GM12878 (cell line): ENCODE measurements around the gene PSMD12. TPM values are rescaled to one million over a fixed set of nuclear protein-coding genes. Genes with fewer than 3 reads are reported as not detected.

Experiments
- ATAC-seq: fragments of 200-7000 bp; cut with Tn5 transposase; 3 replicates; pipeline ENCODE4 v1.9.1; 2020; ENCODE audit warnings: mild to moderate bottlenecking, moderate library complexity
- BruUV-seq: library from RNA; stranded (reverse); fragments of 400-500 nt; replicated peaks from 2 replicates; lab custom pipeline; 2021; lab: Mats Ljungman, UMichigan
- CTCF ChIA-PET: fragments of 300-600 bp; sonication (Branson Sonifier 250); formaldehyde crosslinking; extraction: SDS; loops from one replicate; lab custom pipeline; 2021; ENCODE audit warnings: inconsistent platforms; lab: Yijun Ruan, JAX
- POLR2A ChIA-PET: fragments of 350-600 bp; formaldehyde crosslinking; extraction: SDS; loops from one replicate; lab custom pipeline; 2021; ENCODE audit warnings: inconsistent platforms; lab: Charles Lee
- RAD21 ChIA-PET: fragments of 300-600 bp; sonication (Branson Sonifier 250); formaldehyde crosslinking; loops from one replicate; lab custom pipeline; 2023; ENCODE audit warnings: antibody characterized with exemption; ENCODE audit not compliant: unreplicated experiment; lab: Charles Lee
- SMC1A ChIA-PET: fragments of 300-600 bp; sonication (Branson Sonifier 250); formaldehyde crosslinking; loops from one replicate; lab custom pipeline; 2023; ENCODE audit not compliant: unreplicated experiment, uncharacterized antibody; lab: Charles Lee
- DNase-seq: peaks from one replicate; pipeline ENCODE4 v3.0.0-alpha.2; 2011; ENCODE audit warnings: low read depth, low spot score
- FAIRE-seq: peaks from 3 replicates; lab custom pipeline; 2011; peaks lifted over from hg19 to GRCh38; lab: Jason Lieb, UNC
- H2AFZ ChIP-seq: 2 replicates; pipeline ENCODE4 v1.6.0; 2011; ENCODE audit warnings: low read depth, low read length, control low read depth; ENCODE audit not compliant: control insufficient read depth
- H3K27ac ChIP-seq: 2 replicates; pipeline ENCODE4 v1.5.1; 2011; ENCODE audit warnings: control low read depth; ENCODE audit not compliant: control insufficient read depth, insufficient read depth
- H3K27me3 ChIP-seq, 2 experiments: replicated peaks in 1 of 2; 2 replicates each; pipeline versions ENCODE4 v1.6.0 to v1.6.1; 2011; ENCODE audit warnings: low read length in 1 of 2; ENCODE audit not compliant: control insufficient read depth in 2 of 2, insufficient read depth in 2 of 2
- H3K36me3 ChIP-seq, 2 experiments: 2 replicates each; pipeline ENCODE4 v1.5.1; 2011; ENCODE audit warnings: low read length in 1 of 2; ENCODE audit not compliant: control insufficient read depth in 2 of 2, insufficient read depth in 2 of 2
- H3K4me1 ChIP-seq: 2 replicates; pipeline ENCODE4 v1.6.1; 2011; ENCODE audit warnings: mild to moderate bottlenecking, low read length, moderate library complexity, mixed read lengths; ENCODE audit not compliant: control insufficient read depth, insufficient read depth
- H3K4me2 ChIP-seq: 2 replicates; pipeline ENCODE4 v1.6.0; 2011; ENCODE audit warnings: control low read depth; ENCODE audit not compliant: control insufficient read depth, insufficient read depth
- H3K4me3 ChIP-seq: fragments of 200-600 bp; sonication (generic); 2 replicates; pipeline ENCODE4 v1.5.1; 2016
- H3K79me2 ChIP-seq: 2 replicates; pipeline ENCODE4 v1.6.0; 2011; ENCODE audit warnings: low read length; ENCODE audit not compliant: control insufficient read depth, insufficient read depth
- H3K9ac ChIP-seq: 2 replicates; pipeline ENCODE4 v1.8.0; 2011; ENCODE audit warnings: low read length, control low read depth, mixed read lengths; ENCODE audit not compliant: control insufficient read depth, insufficient read depth
- H3K9me3 ChIP-seq: replicated peaks from 3 replicates; pipeline ENCODE4 v1.5.1; 2011; ENCODE audit warnings: mild to moderate bottlenecking, low read length; ENCODE audit not compliant: control insufficient read depth, insufficient read depth
- H4K20me1 ChIP-seq: 2 replicates; pipeline ENCODE4 v1.6.0; 2011; ENCODE audit not compliant: control insufficient read depth, insufficient read depth
- ASH2L ChIP-seq: fragments of 300-600, 200-600 bp; sonication (generic); IDR thresholded peaks from 2 replicates; pipeline ENCODE4 v1.6.1; 2017; ENCODE audit warnings: low read depth, mild to moderate bottlenecking, borderline replicate concordance
- BCL11A ChIP-seq: IDR thresholded peaks from 2 replicates; pipeline ENCODE4 v1.6.1; 2011; ENCODE audit warnings: low read depth, low read length
- CHD2 ChIP-seq: IDR thresholded peaks from 2 replicates; pipeline ENCODE4 v1.6.1; 2011; ENCODE audit warnings: low read depth, low read length, improper control_type of control experiment, borderline replicate concordance
- DPF2 ChIP-seq: fragments of 450-650 bp; IDR thresholded peaks from 2 replicates; pipeline ENCODE4 v1.6.1; 2017; ENCODE audit warnings: mild to moderate bottlenecking
- MYB ChIP-seq: fragments of 150-350 bp; IDR thresholded peaks from 2 replicates; pipeline ENCODE4 v1.6.1; 2014; ENCODE audit warnings: mild to moderate bottlenecking, low read depth, low read length, borderline replicate concordance
- NFIC ChIP-seq: IDR thresholded peaks from 2 replicates; pipeline ENCODE4 v1.6.1; 2012; ENCODE audit warnings: low read depth, mild to moderate bottlenecking, inconsistent platforms, low read length, moderate library complexity
- RAD51 ChIP-seq: fragments of 450-650 bp; IDR thresholded peaks from 2 replicates; pipeline ENCODE4 v1.6.1; 2016; ENCODE audit warnings: moderate library complexity, mild to moderate bottlenecking, inconsistent platforms
- RELA ChIP-seq: fragments of 450-650 bp; IDR thresholded peaks from 2 replicates; pipeline ENCODE4 v1.8.0; 2014; ENCODE audit warnings: borderline replicate concordance; ENCODE audit not compliant: partially characterized antibody
- SIX5 ChIP-seq: IDR thresholded peaks from 2 replicates; pipeline ENCODE4 v1.6.1; 2011; ENCODE audit warnings: mild to moderate bottlenecking, low read depth, low read length, moderate library complexity; ENCODE audit not compliant: severe bottlenecking
- SMC3 ChIP-seq: IDR thresholded peaks from 2 replicates; pipeline ENCODE4 v1.6.1; 2011; ENCODE audit warnings: low read length, improper control_type of control experiment, borderline replicate concordance
- SREBF1 ChIP-seq: IDR thresholded peaks from 2 replicates; pipeline ENCODE4 v1.6.1; 2012; ENCODE audit warnings: mild to moderate bottlenecking, low read length
- SREBF2 ChIP-seq: IDR thresholded peaks from 2 replicates; pipeline ENCODE4 v1.6.1; 2012; ENCODE audit warnings: mild to moderate bottlenecking, low read length
- TCF12 ChIP-seq: IDR thresholded peaks from 2 replicates; pipeline ENCODE4 v1.6.1; 2011; ENCODE audit warnings: low read depth, mild to moderate bottlenecking, low read length
- WGBS: methylation state at CpG from one replicate; pipeline ENCODE4 v1.1.6; 2016; ENCODE audit warnings: low lambda C conversion rate; ENCODE audit not compliant: insufficient replicate concordance, insufficient coverage; ENCODE audit errors: missing lambda C conversion rate; 5-methylcytosine and 5-hydroxymethylcytosine counted together
- in situ Hi-C: fragments of 300-500 bp; cut with MboI; formaldehyde crosslinking; loops from 9 replicates; pipeline ENCODE4 v1.14.3; 2018; ENCODE audit warnings: mixed read lengths
- intact Hi-C: fragments of 100-400 bp; cut with micrococcal nuclease; formaldehyde crosslinking; loops from one replicate; pipeline ENCODE4 v1.14.2; 2022; ENCODE audit not compliant: unreplicated experiment
- polyA plus RNA-seq, 11 experiments: library from polyadenylated mRNA; depleted of rRNA in 4 of 11; unstranded in 6 of 11; stranded (reverse) in 5 of 11; fragments of >200 nt; fragmentation: Nextera tagmentation in 4 of 11; fragmentation: Illumina TruSeq in 1 of 11; extraction: Ambion mirVana in 4 of 11; extraction: Trizol in 1 of 11; gene quantifications; 1 replicate in 1 of 11; 2 replicates in 10 of 11; pipeline versions ENCODE4 v1.2.1 to v1.2.3, GENCODE V29; 2011 to 2016; ENCODE audit warnings: inconsistent platforms in 2 of 11, missing spikeins in 2 of 11, low read depth in 1 of 11
- total RNA-seq, 4 experiments: library from RNA; depleted of rRNA in 3 of 4; stranded (reverse); fragments of >200 nt in 3 of 4; fragmentation: Illumina TruSeq in 1 of 4; extraction: Trizol in 1 of 4; gene quantifications; 2 replicates each; pipeline versions ENCODE4 v1.2.1 to v1.2.3, GENCODE V29; 2013 to 2021
- TF ChIP-seq, protein P1 (sequence below): fragments of 450-650 bp; formaldehyde crosslinking; IDR thresholded peaks from 2 replicates; pipeline ENCODE4 v1.4.0; 2022; ENCODE audit warnings: mild to moderate bottlenecking, moderate library complexity

Gene PSMD12
- total and polyA plus RNA-seq, 10 of the 15 experiments (the other 5 are each of a cell fraction or from before 2014, with no cell fraction given): 19.8 to 149 (median 47.5) TPM

DNA sequence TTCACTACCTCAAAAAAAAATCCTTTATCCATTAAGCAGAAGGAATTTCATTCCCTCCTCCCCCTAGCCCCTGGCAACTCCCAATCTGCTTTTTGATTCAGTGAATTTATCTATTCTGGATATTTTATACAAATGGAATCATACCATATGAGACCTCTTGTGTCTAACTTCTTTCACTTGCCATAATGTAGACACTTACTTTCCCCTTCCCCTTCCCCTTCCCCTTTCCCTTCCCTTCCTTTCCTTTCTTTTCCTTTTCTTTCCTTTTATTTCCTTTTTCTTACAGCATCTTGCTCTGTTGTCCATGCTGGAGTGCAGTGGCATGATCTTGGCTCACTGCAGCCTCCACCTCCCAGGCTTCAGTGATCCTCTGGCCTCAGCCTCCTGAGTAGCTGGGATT is 50.5 kb downstream of the PSMD12 start:
- Histone ChIP-seq H2AFZ (no peak overlapping the region), H3K4me1 (peaks cover 7% of the 10 kb centered on the region), H3K27ac (no peak overlapping the region), H3K9me3 (no peaks in the 10 kb centered on the region), H3K9ac (no peak overlapping the region), H3K4me2 (no peak overlapping the region), H4K20me1 (no peaks in the 10 kb centered on the region), H3K36me3 (no peaks in the 10 kb centered on the region), H3K79me2 (no peaks in the 10 kb centered on the region), H3K4me3 (no peak overlapping the region), H3K27me3 (no peaks in the 10 kb centered on the region)
- intact Hi-C loops (no loop called here), in situ Hi-C loops (no loop called here)
- POLR2A ChIA-PET: interaction anchor here (0.7 kb wide), 2 partner anchors 621 to 833 kb away, joined by 3 to 6 read pairs; no protein-coding TSS in a partner anchor
- ATAC-seq: no peak
- no TSS peak for BruUV-seq
- DNase-seq: no peak
- FAIRE-seq: no peak
- SMC1A ChIA-PET: no interaction called here
- no peak for TF ChIP-seq TCF12
- no peak for TF ChIP-seq RAD51
- RAD21 ChIA-PET: no interaction called here
- CTCF ChIA-PET: interaction anchor here (0.9 kb wide), 1 partner anchor 11 kb away, joined by 4 read pairs; no protein-coding TSS in a partner anchor

DNA sequence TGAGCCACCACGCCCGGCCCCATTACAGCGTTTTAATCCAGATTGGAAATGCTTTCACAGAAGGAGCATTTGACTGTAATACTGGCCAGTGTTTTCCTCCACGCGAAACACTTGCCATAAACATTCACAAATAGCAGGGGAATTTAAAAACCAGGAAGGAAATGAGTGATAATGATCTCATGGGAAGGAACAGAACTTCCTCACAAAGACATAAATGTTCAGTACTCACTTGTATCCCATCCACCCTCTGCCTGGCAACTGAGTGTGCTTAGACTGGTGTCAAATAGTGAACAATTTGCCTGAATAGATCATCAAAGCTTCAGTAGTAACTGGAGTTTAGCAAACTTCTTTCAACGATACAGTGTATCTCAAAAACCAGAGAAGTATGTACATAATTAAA is 54.1 kb downstream of the PSMD12 start:
- H3K9ac ChIP-seq: no peak overlapping the region
- no peaks in the 10 kb centered on the region for H4K20me1 ChIP-seq
- no peak overlapping the region for H3K4me3 ChIP-seq
- no peak overlapping the region for H3K27ac ChIP-seq
- H3K4me1 ChIP-seq: peaks cover 7% of the 10 kb centered on the region
- no peak overlapping the region for H3K4me2 ChIP-seq
- intact Hi-C loops (no loop called here), in situ Hi-C loops (no loop called here)
- no peak for DNase-seq
- H3K79me2 ChIP-seq: no peaks in the 10 kb centered on the region
- 31% methylated on average over 6 of the region's 6 CpGs for WGBS
- FAIRE-seq: no peak
- no TSS peak for BruUV-seq
- no peaks in the 10 kb centered on the region for H3K27me3 ChIP-seq
- H2AFZ ChIP-seq: no peak overlapping the region
- no peaks in the 10 kb centered on the region for H3K36me3 ChIP-seq
- ChIA-PET CTCF (no interaction called here), POLR2A (no interaction called here), SMC1A (no interaction called here), RAD21 (no interaction called here)
- ATAC-seq: no peak
- no peaks in the 10 kb centered on the region for H3K9me3 ChIP-seq
- TF ChIP-seq SIX5: no peak
- TF ChIP-seq SMC3: no peak
- TF ChIP-seq DPF2: no peak
- no peak for TF ChIP-seq SREBF1
- TF ChIP-seq, protein P1, sequence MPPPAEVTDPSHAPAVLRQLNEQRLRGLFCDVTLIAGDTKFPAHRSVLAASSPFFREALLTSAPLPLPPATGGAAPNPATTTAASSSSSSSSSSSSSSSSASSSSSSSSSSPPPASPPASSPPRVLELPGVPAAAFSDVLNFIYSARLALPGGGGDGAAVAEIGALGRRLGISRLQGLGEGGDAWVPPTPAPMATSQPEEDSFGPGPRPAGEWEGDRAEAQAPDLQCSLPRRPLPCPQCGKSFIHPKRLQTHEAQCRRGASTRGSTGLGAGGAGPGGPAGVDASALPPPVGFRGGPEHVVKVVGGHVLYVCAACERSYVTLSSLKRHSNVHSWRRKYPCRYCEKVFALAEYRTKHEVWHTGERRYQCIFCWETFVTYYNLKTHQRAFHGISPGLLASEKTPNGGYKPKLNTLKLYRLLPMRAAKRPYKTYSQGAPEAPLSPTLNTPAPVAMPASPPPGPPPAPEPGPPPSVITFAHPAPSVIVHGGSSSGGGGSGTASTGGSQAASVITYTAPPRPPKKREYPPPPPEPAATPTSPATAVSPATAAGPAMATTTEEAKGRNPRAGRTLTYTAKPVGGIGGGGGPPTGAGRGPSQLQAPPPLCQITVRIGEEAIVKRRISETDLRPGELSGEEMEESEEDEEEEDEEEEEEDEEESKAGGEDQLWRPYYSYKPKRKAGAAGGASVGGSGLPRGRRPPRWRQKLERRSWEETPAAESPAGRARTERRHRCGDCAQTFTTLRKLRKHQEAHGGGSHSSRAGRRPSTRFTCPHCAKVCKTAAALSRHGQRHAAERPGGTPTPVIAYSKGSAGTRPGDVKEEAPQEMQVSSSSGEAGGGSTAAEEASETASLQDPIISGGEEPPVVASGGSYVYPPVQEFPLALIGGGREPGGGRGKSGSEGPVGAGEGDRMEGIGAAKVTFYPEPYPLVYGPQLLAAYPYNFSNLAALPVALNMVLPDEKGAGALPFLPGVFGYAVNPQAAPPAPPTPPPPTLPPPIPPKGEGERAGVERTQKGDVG (CRISPR knock-in tag): no peak
- no peak for TF ChIP-seq NFIC
- TF ChIP-seq MYB: no peak
- TF ChIP-seq BCL11A: no peak
- no peak for TF ChIP-seq CHD2
- TF ChIP-seq RELA: no peak
- no peak for TF ChIP-seq ASH2L
- no peak for TF ChIP-seq SREBF2
